Activated B cell treated with CpG ODN at 0.5 μM for 24 hours (primary cell): Measurements from ENCODE around the gene ZNF598. TPM values are rescaled to one million over a fixed set of nuclear protein-coding genes. Genes with fewer than 3 reads are reported as not detected.
A peak's percentile ranks its signal among the peaks of the same experiment; 100 is the strongest.
"Not testable (repeated sequence)": the region's sequence is repeated elsewhere in the genome, so short reads cannot be mapped to it uniquely, and the experiment has no call there.

ENCODE experiments used
- ATAC-seq: fragments of 200-7000 bp; cut with Tn5 transposase; one replicate; pipeline ENCODE4 v1.10.0; 2021; ENCODE audit warnings: low read depth, mild to moderate bottlenecking, moderate library complexity
- CTCF ChIA-PET: fragments of 350-600 bp; sonication (Branson Sonifier 250); formaldehyde crosslinking; loops from one replicate; lab custom pipeline; 2021; ENCODE audit warnings: antibody characterized with exemption; lab: Charles Lee
- POLR2A ChIA-PET: fragments of 350-600 bp; sonication (Branson Sonifier 250); formaldehyde crosslinking; loops from one replicate; lab custom pipeline; 2021; ENCODE audit warnings: antibody characterized with exemption; lab: Charles Lee
- DNase-seq: peaks from one replicate; pipeline ENCODE4 v3.0.0; 2022
- H3K27ac Mint-ChIP-seq: one replicate; pipeline ENCODE4 v1.8.0; 2020; ENCODE audit warnings: mixed read lengths
- H3K27me3 Mint-ChIP-seq: one replicate; pipeline ENCODE4 v1.8.0; 2021; ENCODE audit warnings: mixed read lengths
- H3K36me3 Mint-ChIP-seq: one replicate; pipeline ENCODE4 v1.8.0; 2021; ENCODE audit warnings: low read depth, mixed read lengths
- H3K4me1 Mint-ChIP-seq: one replicate; pipeline ENCODE4 v1.8.0; 2021; ENCODE audit warnings: mixed read lengths
- H3K4me3 Mint-ChIP-seq: one replicate; pipeline ENCODE4 v1.8.0; 2020; ENCODE audit warnings: mild to moderate bottlenecking, mixed read lengths
- H3K9me3 Mint-ChIP-seq: one replicate; pipeline ENCODE4 v1.8.0; 2020; ENCODE audit warnings: mixed read lengths
- CTCF ChIP-seq: fragments of 200-600 bp; IDR thresholded peaks from one replicate; pipeline ENCODE4 v1.8.0; 2022; ENCODE audit warnings: antibody characterized with exemption, mild to moderate bottlenecking
- intact Hi-C: fragments of 100-400 bp; cut with micrococcal nuclease; formaldehyde crosslinking; loops from one replicate; pipeline ENCODE4 v1.15.1; 2024
- total RNA-seq: library from RNA; stranded (reverse); gene quantifications from 2 replicates; pipeline ENCODE4 v1.2.3, GENCODE V29; 2022

Gene ZNF598
- total RNA-seq, 1 donor from 2014 or later, result 59.3 TPM

- Mint-ChIP-seq H3K9me3 (no peaks in the 10 kb centered on the region), H3K27me3 (peaks cover 16% of the 10 kb centered on the region), H3K4me1 (peaks cover 5% of the 10 kb centered on the region), H3K27ac (no peak overlapping the region), H3K4me3 (no peak overlapping the region), H3K36me3 (no peaks in the 10 kb centered on the region)
- ChIA-PET POLR2A (interaction anchor here (1.0 kb wide), 1 partner anchor 139 kb away, joined by 4 read pairs; the partner anchor contains the start of gene TRAF7), CTCF (interaction anchor here (0.6 to 0.7 kb wide), 2 partner anchors 13 to 124 kb away, joined by 3 to 4 read pairs; no protein-coding TSS in a partner anchor)
- ATAC-seq, result peak; percentile 26
- intact Hi-C loops, result no loop called here
- TF ChIP-seq CTCF, result no peak
- no peak for DNase-seq
These were observed 6.8 kb upstream of the ZNF598 start for GRCh38 chr16:2016407-2016922.

- intact Hi-C loops, result no loop called here
- CTCF ChIA-PET, result interaction anchor here (0.6 to 1.2 kb wide), 3 partner anchors 11 to 125 kb away, joined by 3 to 4 read pairs (median 3); no protein-coding TSS in a partner anchor
- no peak overlapping the region for H3K4me3 Mint-ChIP-seq
- no peak for DNase-seq
- H3K27me3 Mint-ChIP-seq, result peaks cover 15% of the 10 kb centered on the region
- POLR2A ChIA-PET, result interaction anchor here (1.0 kb wide), 1 partner anchor 139 kb away, joined by 4 read pairs; the partner anchor contains the start of gene TRAF7
- peaks cover 5% of the 10 kb centered on the region for H3K4me1 Mint-ChIP-seq
- H3K27ac Mint-ChIP-seq, result no peak overlapping the region
- no peaks in the 10 kb centered on the region for H3K36me3 Mint-ChIP-seq
- no peaks in the 10 kb centered on the region for H3K9me3 Mint-ChIP-seq
- ATAC-seq, result no peak
- TF ChIP-seq CTCF, result no peak
These were observed 6.3 kb upstream of the ZNF598 start for GRCh38 chr16:2015947-2016208.

GRCh38 chr16:2015117-2015946, 5.7 kb upstream of the ZNF598 start:
- Mint-ChIP-seq H3K9me3 (no peaks in the 10 kb centered on the region), H3K4me1 (peaks cover 4% of the 10 kb centered on the region), H3K36me3 (no peaks in the 10 kb centered on the region), H3K4me3 (no peak overlapping the region), H3K27ac (no peak overlapping the region), H3K27me3 (peaks cover 11% of the 10 kb centered on the region)
- CTCF ChIA-PET, result interaction anchor here (0.6 to 1.2 kb wide), 3 partner anchors 11 to 152 kb away, joined by 3 to 4 read pairs (median 3); no protein-coding TSS in a partner anchor
- intact Hi-C loops, result no loop called here
- no peak for DNase-seq
- TF ChIP-seq CTCF, result no peak
- ATAC-seq, result no peak
- POLR2A ChIA-PET, result interaction anchor here (0.7 kb wide), 1 partner anchor 557 kb away, joined by 4 read pairs; no protein-coding TSS in a partner anchor

- H3K4me3 Mint-ChIP-seq, result no peak overlapping the region
- H3K27ac Mint-ChIP-seq, result no peak overlapping the region
- peaks cover 3% of the 10 kb centered on the region for H3K27me3 Mint-ChIP-seq
- ATAC-seq (no peak), DNase-seq (no peak)
- no peaks in the 10 kb centered on the region for H3K36me3 Mint-ChIP-seq
- POLR2A ChIA-PET, result interaction anchor here (0.6 kb wide), 1 partner anchor 1011 kb away, joined by 3 read pairs; no protein-coding TSS in a partner anchor
- peaks cover 13% of the 10 kb centered on the region for H3K4me1 Mint-ChIP-seq
- intact Hi-C loops, result no loop called here
- CTCF ChIA-PET, result no interaction called here
- TF ChIP-seq CTCF, result no peak
- H3K9me3 Mint-ChIP-seq, result no peaks in the 10 kb centered on the region
These were observed 3.9 kb upstream of the ZNF598 start for GRCh38 chr16:2013527-2013926.

- ChIA-PET POLR2A (interaction anchor here (0.5 to 1.4 kb wide), 6 partner anchors 34 to 495 kb away, joined by 3 to 9 read pairs (median 4); partner anchors contain the start of genes RPS2 and TRAF7), CTCF (interaction anchor here (0.9 kb wide), 1 partner anchor 129 kb away, joined by 3 read pairs; no protein-coding TSS in a partner anchor)
- H3K27me3 Mint-ChIP-seq, H3K4me3 Mint-ChIP-seq, ATAC-seq, DNase-seq, H3K36me3 Mint-ChIP-seq, intact Hi-C loops, H3K27ac Mint-ChIP-seq, H3K9me3 Mint-ChIP-seq: not testable (repeated sequence)
- peaks cover 30% of the 10 kb centered on the region for H3K4me1 Mint-ChIP-seq
These were observed 2.1 kb upstream of the ZNF598 start for GRCh38 chr16:2011726-2012125.
